Ascending aorta (tissue), 2 donors: ENCODE data around the gene RLF. TPM values are rescaled to one million over a fixed set of nuclear protein-coding genes. Genes with fewer than 3 reads are reported as not detected.

Source experiments
- DNase-seq, 2 donors: peaks; one replicate each; pipeline ENCODE4 v3.0.0-alpha.2; 2019; ENCODE audit warnings: low spot score in 2 of 2
- H3K27ac ChIP-seq, 2 donors: fragments of 200-600 bp; sonication (generic); one replicate each; pipeline ENCODE4 v1.5.1; 2016 to 2017; ENCODE audit warnings: mild to moderate bottlenecking in 1 of 2
- H3K27me3 ChIP-seq: fragments of 200-600 bp; sonication (generic); one replicate; pipeline ENCODE4 v1.5.1; 2017
- H3K36me3 ChIP-seq, 2 donors: fragments of 200-600 bp; sonication (generic); one replicate each; pipeline ENCODE4 v1.5.1; 2016
- H3K4me1 ChIP-seq, 2 donors: fragments of 200-600 bp; sonication (generic); one replicate each; pipeline ENCODE4 v1.5.1; 2016 to 2017; ENCODE audit warnings: mild to moderate bottlenecking in 1 of 2
- H3K4me3 ChIP-seq, 2 donors: fragments of 200-600 bp; sonication (generic); one replicate each; pipeline ENCODE4 v1.5.1; 2016 to 2017; ENCODE audit warnings: mild to moderate bottlenecking in 1 of 2
- H3K9me3 ChIP-seq, 2 donors: fragments of 200-600 bp; sonication (generic); one replicate each; pipeline ENCODE4 v1.5.1; 2016
- CTCF ChIP-seq, 3 experiments: fragments of 200-600 bp in 2 of 3; fragments of 450-650 bp in 1 of 3; sonication (generic) in 2 of 3; IDR thresholded peaks; one replicate each; pipeline ENCODE4 v1.5.1; 2016 to 2019; ENCODE audit warnings: antibody characterized with exemption in 3 of 3, mild to moderate bottlenecking in 1 of 3, moderate library complexity in 1 of 3
- intact Hi-C: fragments of 100-400 bp; cut with DNase I; formaldehyde crosslinking; loops from one replicate; pipeline ENCODE4 v1.15.1; 2023
- total RNA-seq: library from RNA; depleted of rRNA; stranded (reverse); fragments of >200 nt; gene quantifications from one replicate; pipeline ENCODE4 v1.1.0, GENCODE V29; 2016

RLF gene
- total RNA-seq, 1 donor from 2014 or later: 7.1 TPM

- TF ChIP-seq CTCF (IDR thresholded peaks at IDR 0.05): no peak
- intact Hi-C loops: no loop called here
- H3K27ac ChIP-seq: no peak overlapping the region
Observed at GRCh38 chr1:40252601-40253000, 91.4 kb downstream of the RLF start.

GRCh38 chr1:40255231-40255630 is 94.0 kb downstream of the RLF start:
- intact Hi-C loops: no loop called here
- TF ChIP-seq CTCF (IDR thresholded peaks at IDR 0.05): no peak
- DNase-seq: no peak

More at GRCh38 chr1:40252601-40253000, 91.4 kb downstream of the RLF start:
- no peak for DNase-seq
- H3K36me3 ChIP-seq: no peaks in the 10 kb centered on the region
- peaks cover 0 to 9% of the 10 kb centered on the region in 2 donors for H3K4me1 ChIP-seq
- H3K9me3 ChIP-seq: no peaks in the 10 kb centered on the region
- H3K4me3 ChIP-seq: no peak overlapping the region
- H3K27me3 ChIP-seq: no peaks in the 10 kb centered on the region

GRCh38 chr1:40256401-40257084 is 95.4 kb downstream of the RLF start:
- no peak for DNase-seq
- intact Hi-C loops: loop anchor here (1.0 to 2.0 kb wide), 2 partner anchors 58 to 95 kb away; partner anchors contain the start of gene RLF
- Histone ChIP-seq H3K9me3 (no peaks in the 10 kb centered on the region), H3K27ac (peak overlapping the region; percentile 90 to 98), H3K4me1 (peaks cover 4 to 26% of the 10 kb centered on the region in 2 donors), H3K36me3 (peaks cover 6 to 11% of the 10 kb centered on the region in 2 donors), H3K27me3 (no peaks in the 10 kb centered on the region), H3K4me3 (peak overlapping the region; percentile 84)
- no peak for TF ChIP-seq CTCF (IDR thresholded peaks at IDR 0.05)

More at GRCh38 chr1:40255231-40255630, 94.0 kb downstream of the RLF start:
- no peak overlapping the region for H3K27ac ChIP-seq
- no peaks in the 10 kb centered on the region for H3K9me3 ChIP-seq
- no peaks in the 10 kb centered on the region for H3K36me3 ChIP-seq
- no peaks in the 10 kb centered on the region for H3K27me3 ChIP-seq
- H3K4me1 ChIP-seq: peaks cover 3 to 19% of the 10 kb centered on the region in 2 donors
- no peak overlapping the region for H3K4me3 ChIP-seq

- Histone ChIP-seq H3K4me3 (peak overlapping the region; percentile 84), H3K27ac (peak overlapping the region; percentile 90 to 98), H3K36me3 (peaks cover 11 to 19% of the 10 kb centered on the region in 2 donors), H3K4me1 (peaks cover 8 to 31% of the 10 kb centered on the region in 2 donors), H3K9me3 (no peaks in the 10 kb centered on the region), H3K27me3 (no peaks in the 10 kb centered on the region)
- no peak for TF ChIP-seq CTCF (IDR thresholded peaks at IDR 0.05)
- intact Hi-C loops: loop anchor here (1.0 to 2.0 kb wide), 2 partner anchors 58 to 96 kb away; partner anchors contain the start of gene RLF
- DNase-seq: no peak
Observed at GRCh38 chr1:40257313-40257687, 96.1 kb downstream of the RLF start.

- DNase-seq: peak; percentile 88 to 98
- peaks cover 8 to 34% of the 10 kb centered on the region in 2 donors for H3K4me1 ChIP-seq
Observed at GRCh38 chr1:40257688-40258444, 96.7 kb downstream of the RLF start, which contains the start of gene ZMPSTE24. ZMPSTE24 (plus strand) TSS chr1:40258236; CDS start chr1:40258272, 36 bp downstream.

More at GRCh38 chr1:40257688-40258444, 96.7 kb downstream of the RLF start, which contains the start of gene ZMPSTE24:
- no peaks in the 10 kb centered on the region for H3K27me3 ChIP-seq
- peaks cover 11 to 22% of the 10 kb centered on the region in 2 donors for H3K36me3 ChIP-seq
- TF ChIP-seq CTCF (IDR thresholded peaks at IDR 0.05): no peak
- peak within 1 kb of the TSS; percentile 90 to 98 for H3K27ac ChIP-seq
- peak within 1 kb of the TSS; percentile 84 for H3K4me3 ChIP-seq
- intact Hi-C loops: loop anchor here (1.0 to 2.0 kb wide), 3 partner anchors 57 to 115 kb away; partner anchors contain the start of genes RLF and SMAP2
- no peaks in the 10 kb centered on the region for H3K9me3 ChIP-seq
